ENCODE data around the gene ANKLE2. TPM values are rescaled to one million over a fixed set of nuclear protein-coding genes. Genes with fewer than 3 reads are reported as not detected.

Gene ANKLE2
- total and polyA plus RNA-seq, 8 donors = 20.0 to 39.6 (median 23.6) TPM

DNA sequence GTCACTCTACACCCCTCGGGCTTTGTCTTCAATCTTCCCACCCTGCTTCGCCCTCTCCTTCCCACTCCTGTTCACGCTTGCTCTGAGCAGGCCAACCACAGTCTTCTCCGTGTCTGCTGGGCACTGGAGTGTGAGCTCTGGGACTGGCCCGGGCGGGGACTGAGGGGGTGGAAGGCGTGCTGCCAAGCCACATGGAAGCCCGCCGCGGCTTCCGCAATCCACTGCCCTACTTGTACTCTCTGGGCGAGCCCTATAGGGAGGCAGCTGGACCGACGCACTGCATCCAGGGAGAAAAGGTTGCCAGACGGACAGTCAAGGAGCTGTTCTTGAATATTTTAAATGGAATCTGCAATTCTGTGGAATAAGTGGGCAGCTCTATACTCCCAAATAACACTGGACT, 42.3 kb upstream of the ANKLE2 start:
- 94% methylated on average over 15 of the region's 15 CpGs for WGBS, 2 donors
- Histone ChIP-seq H3K4me3 (no peak overlapping the region), H3K4me1 (no peaks in the 10 kb centered on the region), H3K9me3 (no peaks in the 10 kb centered on the region), H3K36me3 (peaks cover 0 to 82% (median 21%) of the 10 kb centered on the region in 3 donors), H3K27me3 (no peaks in the 10 kb centered on the region), H3K27ac (no peak overlapping the region)
- FAIRE-seq = no peak
- DNase-seq = peak in 1 of 6 donors; percentile 53
- peak in 1 of 4 donors; percentile 23 for ATAC-seq
- TF ChIP-seq, protein P1, sequence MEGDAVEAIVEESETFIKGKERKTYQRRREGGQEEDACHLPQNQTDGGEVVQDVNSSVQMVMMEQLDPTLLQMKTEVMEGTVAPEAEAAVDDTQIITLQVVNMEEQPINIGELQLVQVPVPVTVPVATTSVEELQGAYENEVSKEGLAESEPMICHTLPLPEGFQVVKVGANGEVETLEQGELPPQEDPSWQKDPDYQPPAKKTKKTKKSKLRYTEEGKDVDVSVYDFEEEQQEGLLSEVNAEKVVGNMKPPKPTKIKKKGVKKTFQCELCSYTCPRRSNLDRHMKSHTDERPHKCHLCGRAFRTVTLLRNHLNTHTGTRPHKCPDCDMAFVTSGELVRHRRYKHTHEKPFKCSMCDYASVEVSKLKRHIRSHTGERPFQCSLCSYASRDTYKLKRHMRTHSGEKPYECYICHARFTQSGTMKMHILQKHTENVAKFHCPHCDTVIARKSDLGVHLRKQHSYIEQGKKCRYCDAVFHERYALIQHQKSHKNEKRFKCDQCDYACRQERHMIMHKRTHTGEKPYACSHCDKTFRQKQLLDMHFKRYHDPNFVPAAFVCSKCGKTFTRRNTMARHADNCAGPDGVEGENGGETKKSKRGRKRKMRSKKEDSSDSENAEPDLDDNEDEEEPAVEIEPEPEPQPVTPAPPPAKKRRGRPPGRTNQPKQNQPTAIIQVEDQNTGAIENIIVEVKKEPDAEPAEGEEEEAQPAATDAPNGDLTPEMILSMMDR (IDR thresholded peaks at IDR 0.05) = no peak
- intact Hi-C loops (cut with DNase I) = no loop called here

DNA sequence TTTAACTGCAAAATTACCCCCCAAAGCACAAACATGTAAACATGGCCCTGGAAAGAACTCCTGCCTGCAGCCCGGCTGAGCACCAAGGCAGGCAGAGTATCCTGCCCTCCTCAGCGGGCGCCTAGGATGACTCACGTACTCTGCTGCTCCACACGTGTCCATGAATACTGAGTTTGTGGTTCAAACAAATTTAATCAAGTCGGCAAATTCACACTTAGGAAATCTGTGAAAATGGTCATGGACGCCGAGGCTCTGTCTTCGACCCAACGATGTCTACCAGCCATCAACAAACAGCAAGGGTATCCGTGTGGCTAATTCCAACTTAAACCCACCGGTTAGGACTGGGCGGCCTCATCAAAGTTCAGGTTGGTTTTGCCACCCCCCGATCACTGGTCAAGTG, 41.5 kb upstream of the ANKLE2 start:
- ATAC-seq = no peak

DNA sequence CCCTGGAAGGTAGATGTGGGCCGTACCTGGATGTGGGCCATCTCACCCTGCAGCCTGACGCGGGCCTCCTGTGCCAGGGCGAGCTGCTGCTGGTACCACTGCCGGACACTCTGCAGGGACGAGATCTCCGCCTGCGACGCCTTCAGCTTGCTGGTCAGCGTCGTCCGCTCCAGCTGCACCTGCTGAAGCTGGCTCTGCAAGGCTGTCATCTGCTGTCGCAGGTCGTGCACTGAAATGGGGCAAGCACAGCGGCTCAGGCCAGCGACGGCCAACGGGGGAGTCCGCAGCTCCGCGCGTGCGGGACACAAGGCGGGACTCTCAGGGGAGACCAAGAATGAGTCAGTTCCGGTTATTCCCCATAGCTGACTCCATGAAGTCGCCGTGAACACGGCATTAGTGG, 40.1 kb upstream of the ANKLE2 start:
- H3K27ac ChIP-seq = no peak overlapping the region
- H3K4me1 ChIP-seq = no peaks in the 10 kb centered on the region
- intact Hi-C loops (cut with DNase I) = no loop called here
- FAIRE-seq = no peak
- no peak overlapping the region for H3K4me3 ChIP-seq
- H3K27me3 ChIP-seq = no peaks in the 10 kb centered on the region
- WGBS, 2 donors = 91 to 94% methylated on average over 28 of the region's 28 CpGs
- peaks cover 0 to 84% (median 27%) of the 10 kb centered on the region in 3 donors for H3K36me3 ChIP-seq
- TF ChIP-seq, protein P1 (IDR thresholded peaks at IDR 0.05) = no peak
- ATAC-seq = no peak
- no peaks in the 10 kb centered on the region for H3K9me3 ChIP-seq
- DNase-seq = peak in 1 of 6 donors; percentile 67

More for the DNA sequence above, 41.5 kb upstream of the ANKLE2 start:
- DNase-seq = peak in 1 of 6 donors; percentile 12
- no peaks in the 10 kb centered on the region for H3K9me3 ChIP-seq
- no peaks in the 10 kb centered on the region for H3K4me1 ChIP-seq
- FAIRE-seq = no peak
- no peak overlapping the region for H3K4me3 ChIP-seq
- TF ChIP-seq, protein P1 (IDR thresholded peaks at IDR 0.05) = no peak
- WGBS, 2 donors = 94 to 97% methylated on average over 14 of the region's 14 CpGs
- H3K27ac ChIP-seq = no peak overlapping the region
- intact Hi-C loops (cut with DNase I) = no loop called here
- H3K27me3 ChIP-seq = no peaks in the 10 kb centered on the region
- H3K36me3 ChIP-seq = peaks cover 0 to 82% (median 21%) of the 10 kb centered on the region in 3 donors

DNA sequence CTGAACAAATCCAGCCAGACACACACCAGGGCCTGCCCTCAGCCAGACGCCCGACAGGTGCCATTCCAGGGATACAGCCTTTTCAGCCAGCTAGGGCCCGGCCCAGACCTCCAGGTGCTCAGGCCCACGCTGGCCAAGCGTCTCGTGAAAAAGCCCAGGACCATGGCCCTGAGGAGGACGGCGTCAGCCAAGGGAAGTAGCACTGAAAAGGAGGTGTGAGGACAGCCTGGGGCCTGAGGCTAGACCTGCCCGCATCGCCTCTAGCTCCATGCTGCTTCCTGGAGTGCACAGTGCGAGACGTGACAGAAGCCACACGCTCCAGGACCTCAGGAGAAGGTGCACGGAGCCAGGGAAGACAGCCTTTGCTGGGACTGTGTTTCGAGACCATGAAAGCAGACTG, 37.2 kb upstream of the ANKLE2 start:
- DNase-seq (no peak), FAIRE-seq (no peak), ATAC-seq (no peak)
- H3K27me3 ChIP-seq = no peaks in the 10 kb centered on the region
- intact Hi-C loops (cut with DNase I) = no loop called here
- H3K4me1 ChIP-seq = no peaks in the 10 kb centered on the region
- 95% methylated on average over 15 of the region's 15 CpGs for WGBS, 2 donors
- TF ChIP-seq, protein P1 (IDR thresholded peaks at IDR 0.05) = no peak
- H3K27ac ChIP-seq = no peak overlapping the region
- H3K9me3 ChIP-seq = no peaks in the 10 kb centered on the region
- peaks cover 3 to 89% (median 36%) of the 10 kb centered on the region in 3 donors for H3K36me3 ChIP-seq
- no peak overlapping the region for H3K4me3 ChIP-seq

DNA sequence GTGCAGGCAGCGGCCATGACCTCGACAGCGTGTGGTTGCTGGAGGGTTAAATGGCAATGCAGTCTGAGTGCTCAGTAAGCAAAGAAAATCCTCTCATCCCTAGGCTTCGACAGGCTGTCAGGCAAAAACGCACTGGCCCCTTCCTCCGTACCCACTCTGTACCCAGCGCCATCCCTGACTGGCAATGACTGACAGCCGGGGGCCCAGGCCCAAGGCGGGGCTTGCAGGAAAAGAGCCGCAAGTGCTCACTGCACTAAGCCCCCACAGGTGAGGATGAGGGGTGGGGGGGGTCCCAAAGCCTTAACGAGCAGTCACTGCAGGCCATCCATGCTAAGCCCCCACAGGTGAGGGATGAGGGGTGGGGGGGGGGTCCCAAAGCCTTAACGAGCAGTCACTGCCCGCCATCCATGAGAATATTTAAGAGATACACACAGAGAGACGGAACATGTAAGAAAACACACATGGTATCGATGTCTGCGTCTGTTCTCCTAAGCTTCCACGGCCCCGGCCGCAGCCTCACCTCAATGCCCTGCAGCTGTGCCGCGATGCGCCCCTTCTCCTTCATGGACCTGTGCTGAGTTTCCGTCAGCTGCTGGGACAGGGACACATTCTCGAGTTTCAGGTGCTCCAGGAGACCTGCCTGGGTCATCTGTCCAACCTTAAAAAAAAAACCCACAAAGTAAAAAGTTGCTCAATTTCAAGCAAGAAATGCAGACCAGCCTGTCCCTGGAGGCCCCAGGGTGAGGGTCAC, 36.4 kb upstream of the ANKLE2 start:
- WGBS, 2 donors = 91 to 92% methylated on average over 24 of the region's 24 CpGs
- Histone ChIP-seq H3K9me3 (no peaks in the 10 kb centered on the region), H3K27me3 (no peaks in the 10 kb centered on the region), H3K36me3 (peaks cover 3 to 83% (median 36%) of the 10 kb centered on the region in 3 donors), H3K4me3 (no peak overlapping the region), H3K27ac (no peak overlapping the region), H3K4me1 (no peaks in the 10 kb centered on the region)
- no peak for FAIRE-seq
- intact Hi-C loops (cut with DNase I) = no loop called here
- DNase-seq = no peak
- ATAC-seq = no peak
- TF ChIP-seq, protein P1 (IDR thresholded peaks at IDR 0.05) = no peak

Data from pancreas (tissue), 10 donors.